GM23338 (cell line): ENCODE results near the gene CETN1. TPM values are rescaled to one million over a fixed set of nuclear protein-coding genes. Genes with fewer than 3 reads are reported as not detected.

Source experiments
- ATAC-seq: fragments of 200-7000 bp; cut with Tn5 transposase; 3 replicates; pipeline ENCODE4 v1.9.1; 2020
- DNase-seq: peaks from one replicate; pipeline ENCODE4 v3.0.0-alpha.2; 2015; ENCODE audit warnings: low spot score
- H2AFZ ChIP-seq: fragments of 200-600 bp; sonication (generic); 2 replicates; pipeline ENCODE4 v1.8.0; 2016; ENCODE audit warnings: antibody characterized with exemption, mild to moderate bottlenecking, moderate library complexity
- H3F3A ChIP-seq: fragments of 200-600 bp; sonication (generic); replicated peaks from 2 replicates; pipeline ENCODE4 v1.8.0; 2017; ENCODE audit warnings: antibody characterized with exemption, mixed run types, low read depth
- H3K27ac ChIP-seq: fragments of 200-600 bp; sonication (generic); 2 replicates; pipeline ENCODE4 v1.6.1; 2016; ENCODE audit warnings: low read depth
- H3K27me3 ChIP-seq: fragments of 200-600 bp; sonication (generic); 2 replicates; pipeline ENCODE4 v1.8.0; 2016; ENCODE audit warnings: mild to moderate bottlenecking, mixed run types, moderate library complexity; ENCODE audit not compliant: insufficient read depth
- H3K36me3 ChIP-seq: fragments of 200-600 bp; sonication (generic); 2 replicates; pipeline ENCODE4 v1.8.0; 2016; ENCODE audit warnings: mild to moderate bottlenecking; ENCODE audit not compliant: insufficient read depth
- H3K4me1 ChIP-seq: fragments of 200-600 bp; sonication (generic); 2 replicates; pipeline ENCODE4 v1.8.0; 2016; ENCODE audit warnings: mild to moderate bottlenecking, moderate library complexity; ENCODE audit not compliant: insufficient read depth
- H3K4me2 ChIP-seq: fragments of 200-600 bp; sonication (generic); 2 replicates; pipeline ENCODE4 v1.7.1; 2017; ENCODE audit warnings: mixed run types
- H3K4me3 ChIP-seq: fragments of 200-600 bp; sonication (generic); 2 replicates; pipeline ENCODE4 v1.6.1; 2016; ENCODE audit warnings: mixed run types
- H3K79me2 ChIP-seq: fragments of 200-600 bp; sonication (generic); replicated peaks from 2 replicates; pipeline ENCODE4 v1.8.0; 2017; ENCODE audit warnings: mild to moderate bottlenecking; ENCODE audit not compliant: insufficient read depth
- H3K9me2 ChIP-seq: fragments of 200-600 bp; sonication (generic); 2 replicates; pipeline ENCODE4 v1.8.0; 2017; ENCODE audit not compliant: insufficient read depth
- H4K20me1 ChIP-seq: fragments of 200-600 bp; sonication (generic); replicated peaks from 2 replicates; pipeline ENCODE4 v1.8.0; 2017; ENCODE audit warnings: mild to moderate bottlenecking; ENCODE audit not compliant: insufficient read depth
- H3K27ac Mint-ChIP-seq: 2 replicates; pipeline ENCODE4 v1.8.0; 2020; ENCODE audit warnings: inconsistent platforms, mild to moderate bottlenecking, moderate library complexity, mixed read lengths
- H3K27me3 Mint-ChIP-seq: 3 replicates; pipeline ENCODE4 v1.8.0; 2022; ENCODE audit warnings: low read depth, mild to moderate bottlenecking, moderate library complexity, mixed read lengths, inconsistent platforms; ENCODE audit not compliant: insufficient read depth, poor library complexity
- H3K36me3 Mint-ChIP-seq: 3 replicates; pipeline ENCODE4 v1.8.0; 2021; ENCODE audit warnings: low read depth, mild to moderate bottlenecking, inconsistent platforms, moderate library complexity, mixed read lengths
- H3K4me1 Mint-ChIP-seq: 3 replicates; pipeline ENCODE4 v1.8.0; 2020; ENCODE audit warnings: mild to moderate bottlenecking, inconsistent platforms, mixed read lengths
- H3K4me3 Mint-ChIP-seq: 3 replicates; pipeline ENCODE4 v1.8.0; 2021; ENCODE audit warnings: moderate library complexity, mild to moderate bottlenecking, inconsistent platforms, mixed read lengths
- H3K9me3 Mint-ChIP-seq: 3 replicates; pipeline ENCODE4 v1.8.0; 2020; ENCODE audit warnings: moderate library complexity, mild to moderate bottlenecking, inconsistent platforms, mixed read lengths
- CREB1 ChIP-seq: fragments of 250-450 bp; sonication (Bioruptor Pico); IDR thresholded peaks from 2 replicates; pipeline ENCODE4 v1.5.0; 2020; ENCODE audit warnings: low read depth, mild to moderate bottlenecking, moderate library complexity
- CTCF ChIP-seq, 2 experiments: fragments of 200-600 bp in 1 of 2; sonication (generic) in 1 of 2; conservative IDR thresholded peaks; 2 replicates each; pipeline versions ENCODE4 v1.5.1 to v1.6.1; 2016 to 2017; ENCODE audit warnings: antibody characterized with exemption in 2 of 2, low read depth in 2 of 2, mild to moderate bottlenecking in 2 of 2, moderate library complexity in 1 of 2
- ETS1 ChIP-seq: IDR thresholded peaks from 2 replicates; pipeline ENCODE4 v1.6.1; 2016; ENCODE audit warnings: antibody characterized with exemption
- EZH2 ChIP-seq: fragments of 200-600 bp; sonication (generic); IDR thresholded peaks from one replicate; pipeline ENCODE4 v1.8.0; 2017; ENCODE audit warnings: antibody characterized with exemption, mild to moderate bottlenecking, low read depth; ENCODE audit not compliant: unreplicated experiment
- EZH2phosphoT487 ChIP-seq: fragments of 200-600 bp; sonication (generic); IDR thresholded peaks from one replicate; pipeline ENCODE4 v1.8.1; 2018; ENCODE audit warnings: antibody characterized with exemption; ENCODE audit not compliant: unreplicated experiment
- JUNB ChIP-seq: IDR thresholded peaks from one replicate; pipeline ENCODE4 v1.6.1; 2016; ENCODE audit warnings: antibody characterized with exemption; ENCODE audit not compliant: unreplicated experiment
- NANOG ChIP-seq: IDR thresholded peaks from 2 replicates; pipeline ENCODE4 v1.6.1; 2016; ENCODE audit warnings: antibody characterized with exemption, borderline replicate concordance
- POLR2AphosphoS5 ChIP-seq: IDR thresholded peaks from 2 replicates; pipeline ENCODE4 v1.6.1; 2016; ENCODE audit warnings: antibody characterized with exemption, low read depth
- REST ChIP-seq: IDR thresholded peaks from one replicate; pipeline ENCODE4 v1.6.1; 2018; ENCODE audit warnings: antibody characterized with exemption; ENCODE audit not compliant: unreplicated experiment
- STAT1 ChIP-seq: IDR thresholded peaks from one replicate; pipeline ENCODE4 v1.6.1; 2016; ENCODE audit warnings: antibody characterized with exemption; ENCODE audit not compliant: unreplicated experiment
- ZNF114 ChIP-seq: fragments of 250-450 bp; sonication (Bioruptor Pico); IDR thresholded peaks from 2 replicates; pipeline ENCODE4 v1.5.0; 2020; ENCODE audit warnings: mild to moderate bottlenecking, moderate library complexity
- ZNF331 ChIP-seq: fragments of 250-450 bp; sonication (Bioruptor Pico); IDR thresholded peaks from 2 replicates; pipeline ENCODE4 v1.5.0; 2020; ENCODE audit warnings: low read depth, mild to moderate bottlenecking, moderate library complexity
- ZNF462 ChIP-seq: fragments of 250-450 bp; sonication (Bioruptor Pico); IDR thresholded peaks from 2 replicates; pipeline ENCODE4 v1.5.0; 2020; ENCODE audit warnings: mild to moderate bottlenecking, moderate library complexity
- polyA plus RNA-seq: library from polyadenylated mRNA; unstranded; fragments of >200 nt; fragmentation: Nextera tagmentation; extraction: Ambion mirVana; gene quantifications from 2 replicates; pipeline ENCODE4 v1.2.1, GENCODE V29; 2016
- total RNA-seq: library from RNA; depleted of rRNA; stranded (reverse); fragments of >200 nt; shearing (Covaris generic); gene quantifications from 2 replicates; pipeline ENCODE4 v1.2.3, GENCODE V29; 2014

Gene CETN1
- total and polyA plus RNA-seq, 2 experiments from 2014 or later, result not detected

- no peak for ATAC-seq
These were observed 34.9 kb downstream of the CETN1 start for GRCh38 chr18:615092-615521.

More at GRCh38 chr18:615092-615521, 34.9 kb downstream of the CETN1 start:
- H3K27me3 Mint-ChIP-seq, result peaks cover 2% of the 10 kb centered on the region
- Histone ChIP-seq H4K20me1 (no peaks in the 10 kb centered on the region), H3K79me2 (no peaks in the 10 kb centered on the region), H2AFZ (no peak overlapping the region), H3K27ac (no peak overlapping the region), H3K27me3 (no peaks in the 10 kb centered on the region), H3K36me3 (no peaks in the 10 kb centered on the region), H3K4me1 (no peaks in the 10 kb centered on the region), H3K4me2 (no peak overlapping the region), H3F3A (no peaks in the 10 kb centered on the region), H3K9me2 (peaks cover 3% of the 10 kb centered on the region; the same call in 1 of the 2 replicates), H3K4me3 (no peak overlapping the region)
- no peak overlapping the region for H3K27ac Mint-ChIP-seq
- H3K36me3 Mint-ChIP-seq, result no peaks in the 10 kb centered on the region
- TF ChIP-seq EZH2 (no peak), NANOG (no peak), EZH2phosphoT487 (no peak), STAT1 (no peak), ZNF331 (CRISPR knock-in tag) (no peak), CREB1 (CRISPR knock-in tag) (no peak), REST (no peak), CTCF (conservative IDR thresholded peaks at IDR 0.05; ENCODE audit: low read depth in 2 of 2) (no peak), ZNF114 (CRISPR knock-in tag) (no peak), JUNB (no peak), ZNF462 (CRISPR knock-in tag) (no peak), POLR2AphosphoS5 (no peak), ETS1 (no peak)
- no peaks in the 10 kb centered on the region for H3K9me3 Mint-ChIP-seq
- no peak for DNase-seq
- H3K4me1 Mint-ChIP-seq, result no peaks in the 10 kb centered on the region
- H3K4me3 Mint-ChIP-seq, result no peak overlapping the region
